ENCODE results near the gene PGAM5. TPM values are rescaled to one million over a fixed set of nuclear protein-coding genes. Genes with fewer than 3 reads are reported as not detected.

Gene PGAM5
- total and polyA plus RNA-seq, 2 of the 13 experiments (the other 11 are each of a cell fraction or from before 2014, with no cell fraction given), result 18.0 to 77.9 TPM

DNA sequence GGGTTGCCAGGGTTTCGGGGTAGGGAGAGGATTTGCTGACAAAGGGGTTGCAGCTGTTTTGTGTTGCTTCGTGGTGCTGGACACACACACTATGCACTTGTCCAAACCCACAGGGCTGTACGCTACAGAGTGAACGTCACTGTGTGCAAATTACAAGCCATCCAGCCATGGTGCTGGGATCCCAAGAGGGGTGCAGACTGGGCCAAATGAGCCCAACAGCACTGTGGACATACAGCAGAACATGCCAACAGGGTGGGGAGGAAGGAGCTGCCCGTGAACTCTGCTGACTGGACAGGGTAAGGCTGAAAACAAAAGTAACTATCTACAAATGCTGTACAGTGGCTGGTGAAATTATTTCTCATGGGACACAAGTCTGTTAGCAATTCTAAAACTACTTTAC is 48.7 kb upstream of the PGAM5 start:
- in situ Hi-C loops (cut with HindIII; ENCODE audit: extremely low pct_ligation_motif_present, low pct_unique_long_range_greater_than_20kb), result no loop called here
- FAIRE-seq, result no peak
- BruUV-seq (replicated peaks), result no TSS peak

More for the DNA sequence above, 48.7 kb upstream of the PGAM5 start:
- H3K27ac ChIP-seq (ENCODE audit: extremely low read length, insufficient read depth, low read length), result no peak overlapping the region
- DNase-seq (ENCODE audit: low spot score), result no peak
- no peaks in the 10 kb centered on the region for H3K79me2 ChIP-seq (ENCODE audit: insufficient read depth, low read length)
- ATAC-seq, result no peak
- H3K9ac ChIP-seq (ENCODE audit: insufficient read depth, low read depth, low read length), result no peak overlapping the region
- ChIA-PET POLR2A (no interaction called here), CTCF (ENCODE audit: low intra/inter-chr PET ratio, low total read pairs) (no interaction called here)
- no peaks in the 10 kb centered on the region for H3K4me1 ChIP-seq (ENCODE audit: insufficient read depth, low read length)
- H3K27me3 ChIP-seq (ENCODE audit: control insufficient read depth in 1 of 2, insufficient read depth in 2 of 2, low read length in 2 of 2), result no peaks in the 10 kb centered on the region
- H3K36me3 ChIP-seq (replicated peaks in 1 of 2; ENCODE audit: control insufficient read depth in 1 of 2, insufficient read depth in 2 of 2, low read length in 2 of 2), result peaks cover 43 to 94% of the 10 kb centered on the region in 2 experiments
- H3K4me2 ChIP-seq (ENCODE audit: low read depth, low read length), result no peak overlapping the region
- H3K9me3 ChIP-seq (ENCODE audit: low read length), result no peaks in the 10 kb centered on the region
- TF ChIP-seq ZNF768 (CRISPR knock-in tag; IDR thresholded peaks at IDR 0.05) (no peak), ZNF761 (CRISPR knock-in tag; conservative IDR thresholded peaks at IDR 0.05) (no peak), NRL (CRISPR knock-in tag; IDR thresholded peaks at IDR 0.05; ENCODE audit: borderline replicate concordance) (no peak), ZNF589 (CRISPR knock-in tag; conservative IDR thresholded peaks at IDR 0.05) (no peak), ZBTB7A (CRISPR knock-in tag; IDR thresholded peaks at IDR 0.05) (no peak), TSC22D2 (CRISPR knock-in tag; IDR thresholded peaks at IDR 0.05; ENCODE audit: borderline replicate concordance) (no peak), ZBTB8A (CRISPR knock-in tag; IDR thresholded peaks at IDR 0.05; ENCODE audit: borderline replicate concordance, low read depth) (no peak), ZNF431 (CRISPR knock-in tag; IDR thresholded peaks at IDR 0.05; ENCODE audit: borderline replicate concordance, low read depth) (no peak), ZNF180 (CRISPR knock-in tag; IDR thresholded peaks at IDR 0.05; ENCODE audit: borderline replicate concordance, low read depth) (no peak), MEIS2 (CRISPR knock-in tag; IDR thresholded peaks at IDR 0.05) (no peak), RELA (CRISPR knock-in tag; IDR thresholded peaks at IDR 0.05) (no peak), ZNF18 (CRISPR knock-in tag; IDR thresholded peaks at IDR 0.05; ENCODE audit: insufficient replicate concordance) (no peak)
- TF ChIP-seq, protein P1, sequence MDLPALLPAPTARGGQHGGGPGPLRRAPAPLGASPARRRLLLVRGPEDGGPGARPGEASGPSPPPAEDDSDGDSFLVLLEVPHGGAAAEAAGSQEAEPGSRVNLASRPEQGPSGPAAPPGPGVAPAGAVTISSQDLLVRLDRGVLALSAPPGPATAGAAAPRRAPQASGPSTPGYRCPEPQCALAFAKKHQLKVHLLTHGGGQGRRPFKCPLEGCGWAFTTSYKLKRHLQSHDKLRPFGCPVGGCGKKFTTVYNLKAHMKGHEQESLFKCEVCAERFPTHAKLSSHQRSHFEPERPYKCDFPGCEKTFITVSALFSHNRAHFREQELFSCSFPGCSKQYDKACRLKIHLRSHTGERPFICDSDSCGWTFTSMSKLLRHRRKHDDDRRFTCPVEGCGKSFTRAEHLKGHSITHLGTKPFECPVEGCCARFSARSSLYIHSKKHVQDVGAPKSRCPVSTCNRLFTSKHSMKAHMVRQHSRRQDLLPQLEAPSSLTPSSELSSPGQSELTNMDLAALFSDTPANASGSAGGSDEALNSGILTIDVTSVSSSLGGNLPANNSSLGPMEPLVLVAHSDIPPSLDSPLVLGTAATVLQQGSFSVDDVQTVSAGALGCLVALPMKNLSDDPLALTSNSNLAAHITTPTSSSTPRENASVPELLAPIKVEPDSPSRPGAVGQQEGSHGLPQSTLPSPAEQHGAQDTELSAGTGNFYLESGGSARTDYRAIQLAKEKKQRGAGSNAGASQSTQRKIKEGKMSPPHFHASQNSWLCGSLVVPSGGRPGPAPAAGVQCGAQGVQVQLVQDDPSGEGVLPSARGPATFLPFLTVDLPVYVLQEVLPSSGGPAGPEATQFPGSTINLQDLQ (CRISPR knock-in tag; IDR thresholded peaks at IDR 0.05), result no peak
- TF ChIP-seq, protein P2, sequence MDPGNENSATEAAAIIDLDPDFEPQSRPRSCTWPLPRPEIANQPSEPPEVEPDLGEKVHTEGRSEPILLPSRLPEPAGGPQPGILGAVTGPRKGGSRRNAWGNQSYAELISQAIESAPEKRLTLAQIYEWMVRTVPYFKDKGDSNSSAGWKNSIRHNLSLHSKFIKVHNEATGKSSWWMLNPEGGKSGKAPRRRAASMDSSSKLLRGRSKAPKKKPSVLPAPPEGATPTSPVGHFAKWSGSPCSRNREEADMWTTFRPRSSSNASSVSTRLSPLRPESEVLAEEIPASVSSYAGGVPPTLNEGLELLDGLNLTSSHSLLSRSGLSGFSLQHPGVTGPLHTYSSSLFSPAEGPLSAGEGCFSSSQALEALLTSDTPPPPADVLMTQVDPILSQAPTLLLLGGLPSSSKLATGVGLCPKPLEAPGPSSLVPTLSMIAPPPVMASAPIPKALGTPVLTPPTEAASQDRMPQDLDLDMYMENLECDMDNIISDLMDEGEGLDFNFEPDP (CRISPR knock-in tag; conservative IDR thresholded peaks at IDR 0.05), result no peak
- intact Hi-C loops (cut with micrococcal nuclease; ENCODE audit: unreplicated experiment), result no loop called here
- no peak overlapping the region for H2AFZ ChIP-seq (ENCODE audit: low read length)
- WGBS (ENCODE audit: low lambda C conversion rate), result 88% methylated on average over 5 of the region's 5 CpGs
- H3K4me3 ChIP-seq (replicated peaks in 1 of 3; ENCODE audit: insufficient read depth in 1 of 3, low read depth in 2 of 3, low read length in 3 of 3), result no peak overlapping the region
- no peaks in the 10 kb centered on the region for H4K20me1 ChIP-seq (ENCODE audit: insufficient read depth, low read length)
